Activated T-cell treated with anti-CD3 and anti-CD28 coated beads, Interleukin-2, amount 50 U/mL, for 24 hours (primary cell): ENCODE data around the gene PRRC2B.
"Not testable (repeated sequence)": the region's sequence is repeated elsewhere in the genome, so short reads cannot be mapped to it uniquely, and the experiment has no call there.

Source experiments
- DNase-seq: peaks from one replicate; pipeline ENCODE4 v3.0.0-alpha.2; 2020
- H3K27ac Mint-ChIP-seq: 2 replicates; pipeline ENCODE4 v1.8.0; 2020; ENCODE audit warnings: mild to moderate bottlenecking, mixed read lengths
- H3K27me3 Mint-ChIP-seq: 2 replicates; pipeline ENCODE4 v1.8.0; 2020; ENCODE audit warnings: mixed read lengths
- H3K36me3 Mint-ChIP-seq: 2 replicates; pipeline ENCODE4 v1.8.0; 2020; ENCODE audit warnings: low read depth, mixed read lengths
- H3K4me1 Mint-ChIP-seq: 2 replicates; pipeline ENCODE4 v1.8.0; 2020; ENCODE audit warnings: low read depth, mixed read lengths
- H3K4me3 Mint-ChIP-seq: 2 replicates; pipeline ENCODE4 v1.8.0; 2020; ENCODE audit warnings: mild to moderate bottlenecking, moderate library complexity, mixed read lengths
- H3K9me3 Mint-ChIP-seq: 2 replicates; pipeline ENCODE4 v1.8.0; 2020; ENCODE audit warnings: mixed read lengths

Gene PRRC2B

DNA sequence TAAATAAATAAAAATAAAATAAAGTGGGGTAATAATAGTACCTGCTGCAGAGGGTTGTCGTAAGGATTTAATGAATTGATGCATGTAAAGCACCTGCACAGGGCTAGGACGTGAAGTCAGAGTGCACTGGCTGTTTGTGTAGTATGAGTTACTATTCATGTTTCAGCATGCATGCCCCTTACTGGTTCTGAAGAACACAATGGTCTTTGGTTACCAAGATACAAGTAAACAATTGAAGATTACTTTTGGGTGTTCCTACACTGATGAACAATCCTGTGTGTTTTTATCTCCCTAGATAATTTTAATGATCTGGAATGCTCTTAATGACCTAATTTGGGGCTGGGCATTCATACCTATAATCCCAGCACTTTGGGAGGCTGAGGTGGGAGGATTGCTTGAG, 23.2 kb upstream of the PRRC2B start:
- no peak overlapping the region for H3K27ac Mint-ChIP-seq
- H3K9me3 Mint-ChIP-seq, result no peaks in the 10 kb centered on the region
- peaks cover 4% of the 10 kb centered on the region for H3K36me3 Mint-ChIP-seq
- peaks cover 16% of the 10 kb centered on the region for H3K4me1 Mint-ChIP-seq
- H3K4me3 Mint-ChIP-seq, result no peak overlapping the region
- DNase-seq, result no peak
- no peaks in the 10 kb centered on the region for H3K27me3 Mint-ChIP-seq

DNA sequence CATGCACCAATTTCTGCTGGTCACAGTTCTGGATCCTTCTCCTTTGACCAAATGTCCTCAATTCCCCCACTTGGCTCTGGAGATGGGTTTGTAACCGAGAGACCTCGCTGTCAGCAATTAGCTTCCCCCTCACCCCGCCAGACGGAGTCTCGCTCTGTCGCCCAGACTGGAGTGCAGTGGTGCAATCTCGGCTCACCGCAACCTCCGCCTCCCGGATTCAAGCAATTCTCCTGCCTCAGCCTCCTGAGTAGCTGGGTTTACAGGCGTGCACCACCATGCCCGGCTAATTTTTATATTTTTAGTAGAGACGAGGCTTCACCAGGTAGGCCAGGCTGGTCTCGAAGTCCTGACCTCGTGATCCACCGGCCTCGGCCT, 21.3 kb upstream of the PRRC2B start:
- Mint-ChIP-seq H3K27ac (peak overlapping the region; percentile 98), H3K4me1 (peaks cover 16% of the 10 kb centered on the region), H3K4me3 (peak overlapping the region; percentile 89)
- not testable (repeated sequence) for H3K9me3 Mint-ChIP-seq, H3K36me3 Mint-ChIP-seq, DNase-seq, H3K27me3 Mint-ChIP-seq

DNA sequence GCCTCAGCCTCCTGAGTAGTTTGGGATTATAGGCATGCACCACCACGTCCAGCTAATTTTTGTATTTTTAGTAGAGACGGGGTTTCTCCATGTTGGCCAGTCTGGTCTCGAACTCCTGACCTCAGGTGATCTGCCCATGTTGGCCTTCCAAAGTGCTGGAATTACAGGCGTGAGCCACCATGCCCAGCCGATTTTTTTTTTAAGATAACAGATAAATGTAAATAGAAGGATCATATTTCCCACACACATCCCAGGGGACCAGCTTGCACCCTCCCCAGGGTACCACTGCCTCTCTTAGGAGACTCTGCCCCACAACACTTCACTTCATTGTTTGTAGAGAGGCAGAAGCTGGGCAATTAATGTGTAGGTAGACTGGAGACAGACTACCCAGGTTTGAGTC, 19.2 kb upstream of the PRRC2B start:
- H3K9me3 Mint-ChIP-seq, H3K27me3 Mint-ChIP-seq, H3K27ac Mint-ChIP-seq, DNase-seq, H3K36me3 Mint-ChIP-seq: not testable (repeated sequence)
- peaks cover 16% of the 10 kb centered on the region for H3K4me1 Mint-ChIP-seq
- H3K4me3 Mint-ChIP-seq, result peak overlapping the region; percentile 89

DNA sequence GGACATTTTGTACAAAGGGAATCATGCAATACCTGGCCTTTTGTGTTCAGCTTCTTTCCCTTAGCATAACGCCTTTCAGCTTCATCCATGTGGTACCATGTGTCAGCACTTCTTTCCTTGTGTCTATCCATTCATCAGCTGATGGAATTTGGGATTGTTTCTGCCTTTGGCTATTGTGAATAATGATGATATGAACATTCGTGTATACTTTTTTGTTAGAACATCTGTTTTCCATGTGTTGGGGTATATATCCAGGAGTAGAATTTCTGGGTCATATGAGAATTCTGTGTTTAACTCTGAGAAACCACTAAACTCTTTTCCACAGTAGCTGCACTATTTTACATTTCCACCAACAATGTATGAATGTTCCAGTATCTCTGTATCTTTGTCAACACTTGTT, 14.8 kb upstream of the PRRC2B start:
- H3K9me3 Mint-ChIP-seq, result no peaks in the 10 kb centered on the region
- no peak overlapping the region for H3K27ac Mint-ChIP-seq
- H3K27me3 Mint-ChIP-seq, result no peaks in the 10 kb centered on the region
- H3K4me3 Mint-ChIP-seq, result no peak overlapping the region
- no peak for DNase-seq
- no peaks in the 10 kb centered on the region for H3K36me3 Mint-ChIP-seq
- peaks cover 2% of the 10 kb centered on the region for H3K4me1 Mint-ChIP-seq

DNA sequence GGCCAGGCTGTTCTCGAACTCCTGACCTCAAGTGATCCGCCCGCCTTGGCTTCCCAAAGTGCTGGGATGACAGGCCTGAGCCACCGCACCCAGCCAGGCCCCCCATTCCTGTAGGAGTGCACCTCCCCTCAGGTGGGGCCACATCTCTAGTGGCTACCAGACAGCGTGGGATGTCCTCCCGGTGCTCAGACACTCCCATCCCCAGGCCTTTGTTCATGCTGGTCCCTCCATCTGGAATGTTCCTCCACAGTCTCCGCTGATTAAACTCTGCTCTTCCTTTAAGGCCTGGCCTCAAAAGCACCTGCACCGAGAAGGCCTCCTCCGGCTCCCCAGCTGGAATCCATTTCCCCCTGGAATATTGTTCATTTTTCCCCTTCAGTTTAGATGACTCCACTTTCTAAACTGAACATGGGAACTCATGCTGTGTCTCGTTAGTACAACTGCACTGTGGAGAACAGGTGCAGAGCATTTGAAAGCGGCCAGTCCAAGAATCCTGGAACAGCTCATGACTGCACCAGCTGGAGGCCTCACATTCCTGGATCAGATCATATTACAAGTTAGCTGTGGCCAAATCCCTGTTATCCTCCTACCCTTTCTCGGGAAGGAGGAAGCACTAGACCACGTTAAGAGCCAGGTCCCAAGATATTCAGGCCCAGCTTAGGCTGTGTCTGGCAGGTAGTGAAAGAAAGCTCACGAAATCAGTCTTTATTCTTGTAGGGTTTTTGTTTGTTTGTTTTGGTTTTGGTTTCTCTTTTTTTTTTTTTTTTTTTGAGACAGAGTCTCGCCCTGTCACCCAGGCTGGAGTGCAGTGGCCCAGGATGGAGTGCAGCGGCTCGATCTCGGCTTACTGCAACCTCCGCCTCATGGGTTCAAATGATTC, 10.8 kb upstream of the PRRC2B start:
- Mint-ChIP-seq H3K36me3 (no peaks in the 10 kb centered on the region), H3K9me3 (no peaks in the 10 kb centered on the region), H3K27me3 (no peaks in the 10 kb centered on the region), H3K27ac (no peak overlapping the region), H3K4me1 (peaks cover 2% of the 10 kb centered on the region), H3K4me3 (no peak overlapping the region)
- DNase-seq, result no peak

DNA sequence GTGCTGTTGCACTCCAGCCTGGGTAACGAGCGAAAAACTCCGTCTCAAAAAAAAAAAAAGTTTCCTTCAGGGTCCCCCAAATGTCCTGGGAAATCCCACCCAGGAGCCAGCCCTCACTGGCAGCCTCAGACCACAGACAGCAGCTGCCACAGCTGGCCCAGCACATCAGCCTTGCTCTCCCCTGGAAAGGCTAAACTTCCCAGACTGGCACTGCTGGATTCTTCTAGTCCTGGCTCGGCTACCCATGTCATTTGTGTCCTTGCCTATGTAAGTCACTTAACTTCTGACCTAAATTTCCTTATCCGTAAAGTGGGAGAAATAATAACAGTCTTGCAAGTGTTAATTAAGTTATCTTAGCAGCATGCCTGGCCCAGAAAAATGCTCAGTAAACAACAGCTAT, 8.6 kb upstream of the PRRC2B start:
- Mint-ChIP-seq H3K27ac (no peak overlapping the region), H3K9me3 (no peaks in the 10 kb centered on the region), H3K27me3 (no peaks in the 10 kb centered on the region), H3K36me3 (no peaks in the 10 kb centered on the region), H3K4me1 (peaks cover 2% of the 10 kb centered on the region), H3K4me3 (no peak overlapping the region)
- DNase-seq, result no peak

DNA sequence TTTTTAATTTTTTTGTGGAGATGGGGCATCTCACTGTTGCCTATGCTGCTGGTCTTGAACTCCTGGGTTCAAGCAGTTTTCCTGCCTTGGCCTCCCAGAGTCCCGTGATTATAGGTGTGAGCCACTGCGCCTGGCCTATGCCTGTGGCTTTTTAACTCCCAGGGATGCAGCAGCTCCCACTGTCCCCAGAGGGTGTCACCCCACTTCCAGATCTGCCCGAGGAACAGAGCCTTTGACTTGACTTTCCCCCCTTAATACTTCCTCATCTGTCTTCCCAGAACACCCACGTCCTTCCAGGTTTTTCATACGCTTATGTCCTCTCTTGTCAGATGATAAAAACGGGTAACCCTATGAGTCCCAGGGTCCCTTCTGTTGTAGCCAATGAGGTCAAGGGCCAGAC, 7.6 kb upstream of the PRRC2B start:
- H3K36me3 Mint-ChIP-seq, result no peaks in the 10 kb centered on the region
- DNase-seq, result no peak
- peaks cover 2% of the 10 kb centered on the region for H3K4me1 Mint-ChIP-seq
- H3K27ac Mint-ChIP-seq, result no peak overlapping the region
- no peaks in the 10 kb centered on the region for H3K27me3 Mint-ChIP-seq
- no peaks in the 10 kb centered on the region for H3K9me3 Mint-ChIP-seq
- no peak overlapping the region for H3K4me3 Mint-ChIP-seq

DNA sequence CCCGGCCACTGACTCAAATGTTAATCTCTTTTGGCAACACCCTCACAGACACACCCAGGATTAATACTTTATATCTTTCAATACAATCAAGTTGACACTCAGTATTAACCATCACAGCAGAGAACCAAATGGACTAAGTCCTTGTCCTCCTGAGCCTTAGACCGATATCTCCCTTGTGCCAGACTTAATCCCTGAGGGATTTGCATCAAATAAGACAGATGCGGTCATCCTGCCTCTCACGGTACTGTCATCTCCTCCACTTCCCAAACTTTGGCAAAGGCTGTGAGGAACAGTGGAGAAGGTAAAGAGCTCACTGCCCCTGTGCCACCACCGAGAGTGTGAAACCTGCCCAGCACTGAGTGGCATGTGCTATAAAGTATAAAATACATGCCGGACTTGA, 6.5 kb upstream of the PRRC2B start:
- H3K4me1 Mint-ChIP-seq, result peaks cover 2% of the 10 kb centered on the region

DNA sequence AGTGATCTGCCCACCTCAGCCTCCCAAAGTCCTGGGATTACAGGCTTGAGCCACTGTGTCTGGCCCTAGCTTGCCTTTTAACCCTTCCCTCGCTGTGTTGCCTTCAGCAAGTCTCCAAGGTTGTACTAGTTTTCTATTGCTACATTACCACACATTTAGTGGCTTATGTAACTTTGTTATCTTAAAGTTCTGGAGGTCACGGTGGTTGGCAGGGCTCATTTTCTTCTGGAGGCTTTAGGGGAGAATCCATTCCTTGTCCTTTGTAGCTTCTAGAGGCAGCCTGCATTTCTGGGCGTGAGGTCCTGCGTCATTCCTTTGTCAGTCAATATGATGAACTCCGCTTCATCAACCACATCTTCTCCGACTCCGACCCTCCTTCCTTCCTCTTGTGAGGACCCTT, 2.9 kb upstream of the PRRC2B start:
- no peak overlapping the region for H3K27ac Mint-ChIP-seq
- no peaks in the 10 kb centered on the region for H3K27me3 Mint-ChIP-seq
- H3K4me1 Mint-ChIP-seq, result peaks cover 16% of the 10 kb centered on the region
- peaks cover 11% of the 10 kb centered on the region for H3K36me3 Mint-ChIP-seq
- DNase-seq, result no peak
- no peak overlapping the region for H3K4me3 Mint-ChIP-seq
- H3K9me3 Mint-ChIP-seq, result no peaks in the 10 kb centered on the region

More for the DNA sequence above, 6.5 kb upstream of the PRRC2B start:
- DNase-seq, result no peak
- no peak overlapping the region for H3K4me3 Mint-ChIP-seq
- H3K27ac Mint-ChIP-seq, result no peak overlapping the region
- no peaks in the 10 kb centered on the region for H3K27me3 Mint-ChIP-seq
- no peaks in the 10 kb centered on the region for H3K9me3 Mint-ChIP-seq
- no peaks in the 10 kb centered on the region for H3K36me3 Mint-ChIP-seq

DNA sequence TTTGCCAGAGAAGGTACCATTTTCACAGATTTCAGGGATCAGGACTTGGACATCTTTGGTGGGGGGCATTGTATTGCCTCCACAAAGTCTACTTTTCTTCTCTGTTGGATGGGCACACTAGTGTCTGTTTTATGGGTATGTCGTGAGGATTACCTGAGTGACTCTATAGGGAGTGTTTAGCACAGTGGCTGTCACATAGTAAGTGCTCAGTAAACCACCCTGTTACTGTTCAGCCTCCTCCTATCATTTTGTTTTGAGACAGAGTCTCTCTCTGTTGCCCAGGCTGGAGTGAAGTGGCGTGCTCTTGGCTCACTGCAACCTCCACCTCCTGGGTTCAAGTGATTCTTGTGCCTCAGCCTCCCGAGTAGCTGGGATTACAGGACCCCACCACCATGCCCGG, 2.4 kb upstream of the PRRC2B start:
- Mint-ChIP-seq H3K27me3 (no peaks in the 10 kb centered on the region), H3K4me3 (no peak overlapping the region), H3K9me3 (no peaks in the 10 kb centered on the region), H3K36me3 (peaks cover 13% of the 10 kb centered on the region), H3K4me1 (peaks cover 19% of the 10 kb centered on the region), H3K27ac (no peak overlapping the region)
- no peak for DNase-seq

DNA sequence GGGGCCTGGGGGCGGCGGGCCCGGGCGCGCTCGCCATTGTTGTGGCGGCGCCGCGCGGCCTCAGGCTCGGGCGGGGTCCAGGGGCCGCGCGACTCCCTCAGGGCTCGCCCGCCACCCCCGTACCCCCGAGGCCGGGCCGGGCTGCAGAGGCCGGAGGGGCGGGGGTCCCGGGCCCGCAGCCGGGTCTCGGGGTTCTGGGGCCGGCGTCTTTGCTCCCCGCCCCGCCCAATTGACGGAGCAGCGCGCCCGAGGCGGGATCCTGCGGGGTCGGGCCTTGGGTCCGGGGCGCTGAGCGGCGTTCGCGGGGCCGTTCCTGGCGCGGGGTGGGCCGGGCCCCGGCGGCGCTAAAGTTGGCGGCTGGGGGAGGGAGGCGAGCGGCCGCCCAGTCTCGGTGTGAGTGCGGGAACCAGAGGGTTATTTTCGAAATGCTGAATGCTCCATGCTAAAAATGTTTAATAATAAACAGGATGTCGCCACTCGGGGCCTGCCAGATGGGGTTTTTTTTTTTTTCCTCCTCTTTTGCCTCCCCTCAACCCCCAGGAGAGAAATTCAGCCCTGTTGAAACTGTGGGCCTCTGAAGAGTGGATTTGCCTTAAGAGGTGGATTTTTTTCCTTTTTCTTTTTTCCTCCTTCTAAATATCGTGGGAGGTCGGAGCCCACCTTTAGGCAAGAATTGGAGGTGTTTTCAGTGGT, 724 bp downstream of the PRRC2B start:
- peak; percentile 74 for DNase-seq
- H3K4me3 Mint-ChIP-seq, result peak overlapping the region; percentile 92
- peaks cover 30% of the 10 kb centered on the region for H3K36me3 Mint-ChIP-seq
- no peaks in the 10 kb centered on the region for H3K27me3 Mint-ChIP-seq
- H3K27ac Mint-ChIP-seq, result peak overlapping the region; percentile 96
- peaks cover 49% of the 10 kb centered on the region for H3K4me1 Mint-ChIP-seq
- no peaks in the 10 kb centered on the region for H3K9me3 Mint-ChIP-seq

DNA sequence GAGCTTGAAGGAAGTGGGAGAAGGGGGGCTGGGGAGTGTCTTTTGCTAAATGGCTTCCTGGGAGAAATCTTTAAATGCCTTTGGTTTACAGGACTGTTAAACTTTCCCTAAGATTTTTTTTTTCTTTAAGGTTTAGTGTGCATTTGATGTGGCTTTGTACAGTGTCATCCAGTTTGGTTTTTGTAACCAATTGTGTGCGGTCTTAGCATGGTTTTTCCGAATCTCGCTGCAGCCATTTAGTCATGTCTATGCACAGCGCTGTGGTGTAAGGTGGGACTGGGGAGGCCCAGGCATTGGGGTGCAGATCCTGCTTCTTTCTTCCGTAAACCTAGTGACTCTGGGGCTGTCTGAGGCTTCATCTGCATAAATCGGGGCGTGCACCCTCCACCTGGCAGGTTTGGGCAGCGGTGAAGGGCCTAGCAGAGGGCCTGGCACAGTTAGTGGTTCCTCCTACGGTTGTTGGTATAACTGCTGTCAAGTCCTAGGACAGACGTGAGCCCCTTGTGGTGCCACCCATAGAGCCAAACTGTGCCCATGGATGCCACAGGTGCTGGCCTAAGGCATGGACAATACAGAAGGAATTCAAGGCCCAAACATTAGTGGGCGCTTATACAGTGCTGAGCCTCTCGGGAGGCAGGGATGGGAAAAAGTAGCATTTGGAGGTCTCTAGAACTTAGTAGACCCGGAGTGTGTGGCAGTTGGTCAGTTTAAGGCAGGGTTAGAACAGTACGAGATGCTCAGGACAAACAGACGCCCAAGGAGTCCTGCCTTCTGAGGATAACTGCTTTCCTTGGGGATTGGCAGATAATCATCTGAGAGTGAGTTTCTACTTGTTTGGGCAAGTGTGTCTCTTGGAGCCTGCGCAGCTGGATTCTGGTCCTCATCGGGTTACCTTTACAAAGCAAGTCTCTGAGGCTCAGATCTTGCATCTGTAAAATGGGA, 1.5 kb downstream of the PRRC2B start:
- peaks cover 56% of the 10 kb centered on the region for H3K4me1 Mint-ChIP-seq
- no peaks in the 10 kb centered on the region for H3K27me3 Mint-ChIP-seq
- H3K36me3 Mint-ChIP-seq, result peaks cover 35% of the 10 kb centered on the region
- peak overlapping the region; percentile 92 for H3K4me3 Mint-ChIP-seq
- no peaks in the 10 kb centered on the region for H3K9me3 Mint-ChIP-seq
- DNase-seq, result peak; percentile 76
- H3K27ac Mint-ChIP-seq, result peak overlapping the region; percentile 96

DNA sequence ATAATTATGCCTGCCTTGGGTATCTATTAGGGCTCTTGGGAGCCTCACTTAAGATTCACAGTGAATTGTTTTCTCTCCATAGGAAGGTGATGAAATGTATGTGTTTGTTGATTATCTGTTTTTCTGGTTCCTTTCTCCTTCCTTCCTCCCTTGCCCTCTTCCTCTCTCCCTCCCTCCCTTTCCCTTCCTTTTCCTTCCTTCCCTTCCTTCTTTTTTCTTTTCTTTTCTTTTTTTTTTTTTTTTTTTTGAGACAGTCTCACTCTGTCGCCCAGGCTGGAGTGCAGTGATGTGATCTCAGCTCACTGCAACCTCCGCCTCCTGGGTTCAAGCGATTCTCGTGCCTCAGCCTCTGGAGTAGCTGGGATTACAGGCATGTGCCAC, 2.2 kb downstream of the PRRC2B start:
- DNase-seq, H3K9me3 Mint-ChIP-seq, H3K27me3 Mint-ChIP-seq: not testable (repeated sequence)
- H3K27ac Mint-ChIP-seq, result peak overlapping the region; percentile 96
- H3K4me1 Mint-ChIP-seq, result peaks cover 63% of the 10 kb centered on the region
- H3K4me3 Mint-ChIP-seq, result peak overlapping the region; percentile 92
- H3K36me3 Mint-ChIP-seq, result peaks cover 42% of the 10 kb centered on the region

DNA sequence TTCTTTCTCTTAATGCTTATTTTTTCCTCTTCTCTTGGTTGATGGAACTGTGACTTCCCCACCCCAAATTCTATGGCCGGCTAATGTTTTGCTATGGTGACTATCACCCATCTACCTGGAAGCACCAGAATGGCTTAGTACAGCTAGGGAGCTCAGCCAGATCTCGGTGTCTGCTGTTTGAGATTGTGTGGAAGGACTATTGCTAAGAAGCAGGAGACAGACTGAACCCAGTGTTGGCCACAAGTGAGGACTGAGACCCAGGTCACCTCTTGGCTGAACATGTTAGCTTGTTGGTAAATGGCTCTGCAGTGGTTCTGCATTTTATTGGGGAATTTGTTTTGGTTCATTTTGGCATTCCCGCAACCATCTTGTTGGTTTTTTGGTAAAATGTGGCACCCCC, 2.7 kb downstream of the PRRC2B start:
- no peaks in the 10 kb centered on the region for H3K9me3 Mint-ChIP-seq
- peaks cover 66% of the 10 kb centered on the region for H3K4me1 Mint-ChIP-seq
- no peak for DNase-seq
- peak overlapping the region; percentile 92 for H3K4me3 Mint-ChIP-seq
- peak overlapping the region; percentile 96 for H3K27ac Mint-ChIP-seq
- H3K36me3 Mint-ChIP-seq, result peaks cover 44% of the 10 kb centered on the region
- H3K27me3 Mint-ChIP-seq, result no peaks in the 10 kb centered on the region
